C4-2B (cell line): ENCODE results near the gene FTCDNL1.

Experiments
- H3K27ac ChIP-seq: fragments of 450-650 bp; 2 replicates; pipeline ENCODE4 v1.5.1; 2017
- ZFX ChIP-seq: fragments of 450-650 bp; IDR thresholded peaks from 2 replicates; pipeline ENCODE4 v1.6.1; 2017
- TF ChIP-seq, protein P1 (sequence below): fragments of 450-650 bp; conservative IDR thresholded peaks from 2 replicates; pipeline ENCODE4 v1.5.1; 2017; ENCODE audit warnings: mild to moderate bottlenecking

The FTCDNL1 gene

DNA sequence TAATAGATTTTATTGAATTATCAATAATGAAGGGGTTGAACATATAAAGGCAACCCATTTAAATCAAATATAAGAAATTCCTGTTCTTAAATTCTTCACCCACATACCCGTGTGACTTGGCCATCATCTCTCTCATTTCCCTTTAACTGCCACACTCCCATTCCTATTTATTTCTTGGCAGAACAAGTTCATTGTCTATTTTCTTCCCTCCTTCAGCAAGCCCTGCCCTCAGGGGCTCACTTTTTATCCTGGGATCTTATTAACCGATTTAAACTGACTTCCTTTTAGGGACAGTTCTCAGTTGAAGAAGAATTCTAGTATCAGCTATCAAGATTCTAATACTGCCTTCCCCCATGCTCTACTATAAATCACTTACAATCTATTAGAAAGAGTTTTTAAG is 123.2 kb downstream of the FTCDNL1 start:
- no peak overlapping the region for H3K27ac ChIP-seq
- TF ChIP-seq, protein P1, sequence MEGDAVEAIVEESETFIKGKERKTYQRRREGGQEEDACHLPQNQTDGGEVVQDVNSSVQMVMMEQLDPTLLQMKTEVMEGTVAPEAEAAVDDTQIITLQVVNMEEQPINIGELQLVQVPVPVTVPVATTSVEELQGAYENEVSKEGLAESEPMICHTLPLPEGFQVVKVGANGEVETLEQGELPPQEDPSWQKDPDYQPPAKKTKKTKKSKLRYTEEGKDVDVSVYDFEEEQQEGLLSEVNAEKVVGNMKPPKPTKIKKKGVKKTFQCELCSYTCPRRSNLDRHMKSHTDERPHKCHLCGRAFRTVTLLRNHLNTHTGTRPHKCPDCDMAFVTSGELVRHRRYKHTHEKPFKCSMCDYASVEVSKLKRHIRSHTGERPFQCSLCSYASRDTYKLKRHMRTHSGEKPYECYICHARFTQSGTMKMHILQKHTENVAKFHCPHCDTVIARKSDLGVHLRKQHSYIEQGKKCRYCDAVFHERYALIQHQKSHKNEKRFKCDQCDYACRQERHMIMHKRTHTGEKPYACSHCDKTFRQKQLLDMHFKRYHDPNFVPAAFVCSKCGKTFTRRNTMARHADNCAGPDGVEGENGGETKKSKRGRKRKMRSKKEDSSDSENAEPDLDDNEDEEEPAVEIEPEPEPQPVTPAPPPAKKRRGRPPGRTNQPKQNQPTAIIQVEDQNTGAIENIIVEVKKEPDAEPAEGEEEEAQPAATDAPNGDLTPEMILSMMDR, result no peak
- no peak for TF ChIP-seq ZFX

DNA sequence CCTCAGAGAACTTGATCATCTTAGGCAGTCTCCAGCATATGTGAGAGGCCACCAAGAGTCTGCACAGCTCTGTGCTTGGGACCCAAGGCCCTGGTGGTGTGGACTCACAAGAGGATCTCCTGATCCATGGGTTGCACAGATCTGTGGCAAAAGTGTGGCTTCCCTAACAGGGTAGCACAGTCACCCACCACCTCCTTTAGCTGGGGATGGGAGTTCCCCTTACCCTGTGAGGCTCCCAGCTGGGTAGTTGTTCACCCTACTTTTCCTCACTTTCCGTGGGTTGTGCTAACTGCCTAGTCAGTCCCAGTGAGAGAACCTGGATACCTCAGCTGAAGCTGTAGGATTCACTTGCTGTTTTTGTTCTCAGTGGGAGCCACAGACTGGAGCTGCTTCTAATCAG is 123.7 kb downstream of the FTCDNL1 start:
- no peak overlapping the region for H3K27ac ChIP-seq
- TF ChIP-seq ZFX, result no peak
- TF ChIP-seq, protein P1, result no peak

DNA sequence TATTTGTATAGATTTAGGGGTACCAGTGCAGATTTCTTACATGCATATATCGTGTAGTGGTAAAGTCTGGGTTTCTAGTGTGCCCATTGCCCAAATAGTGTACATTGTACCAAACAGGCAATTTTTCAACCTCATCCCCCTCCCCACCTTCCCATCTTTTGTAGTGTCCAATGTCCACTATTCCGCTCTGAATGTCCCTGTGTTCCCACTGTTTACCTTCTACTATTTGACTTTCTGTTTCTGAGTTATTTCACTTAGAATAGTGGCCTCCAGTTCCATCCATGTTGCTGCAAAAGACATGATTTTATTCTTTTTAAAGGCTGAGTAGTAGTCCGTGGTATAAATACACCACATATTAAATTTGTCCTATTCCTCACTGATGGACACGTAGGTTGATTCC is 132.9 kb downstream of the FTCDNL1 start:
- no peak overlapping the region for H3K27ac ChIP-seq
- TF ChIP-seq ZFX, result no peak
- TF ChIP-seq, protein P1, result no peak

DNA sequence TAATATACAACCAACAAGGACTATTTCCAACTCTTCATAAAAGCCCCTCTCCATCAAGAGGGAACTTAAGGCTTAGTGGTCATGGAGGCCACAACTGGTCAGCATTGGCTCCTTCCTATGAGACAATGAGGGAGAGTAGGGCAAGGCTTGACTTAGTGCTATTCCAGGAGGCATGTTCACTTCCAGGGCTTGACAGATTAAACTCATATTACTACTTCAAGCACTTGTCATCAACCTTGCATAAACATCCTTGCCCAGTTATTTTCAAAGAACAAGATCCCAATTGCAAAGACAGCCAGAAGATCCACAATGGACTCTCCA is 133.4 kb downstream of the FTCDNL1 start:
- H3K27ac ChIP-seq, result no peak overlapping the region
- TF ChIP-seq ZFX, result no peak
- TF ChIP-seq, protein P1, result no peak

DNA sequence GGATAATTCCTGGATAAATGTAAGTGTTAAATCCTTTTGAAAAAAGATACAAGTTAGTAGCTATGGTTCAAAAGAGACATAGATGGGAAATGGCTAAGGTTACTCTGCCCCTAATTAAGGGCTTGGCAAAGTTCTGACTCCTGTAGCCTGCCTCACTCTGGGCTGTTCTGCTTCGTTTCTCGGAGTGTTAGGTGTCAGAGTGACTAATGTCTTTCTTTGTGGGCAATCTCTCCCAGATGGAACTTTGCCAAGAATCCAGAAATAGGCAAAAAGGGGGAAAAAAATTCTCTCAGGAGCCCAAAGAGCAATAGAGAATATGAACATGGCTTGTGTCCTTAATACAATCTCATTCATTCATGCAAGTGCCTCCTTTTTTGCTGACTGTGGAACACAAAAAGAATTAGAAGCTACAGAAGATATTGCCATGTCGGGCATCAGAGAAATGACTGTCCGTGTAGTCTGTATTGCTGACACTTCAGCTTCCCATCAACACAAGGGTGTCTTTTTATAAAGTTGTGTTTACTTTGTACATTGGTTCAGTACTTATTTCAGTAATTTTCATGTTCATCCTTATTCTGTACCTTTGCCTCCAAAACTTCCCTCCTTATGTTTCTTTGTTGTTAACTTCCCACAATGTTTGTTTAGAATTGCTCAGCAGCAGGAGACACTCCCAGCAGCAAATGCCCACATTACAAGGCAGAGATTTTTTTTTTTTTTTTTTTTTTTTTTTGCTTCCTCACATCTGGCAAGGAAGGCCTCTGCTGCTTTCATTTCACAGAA is 134.0 kb downstream of the FTCDNL1 start:
- no peak overlapping the region for H3K27ac ChIP-seq
- TF ChIP-seq ZFX, result no peak
- TF ChIP-seq, protein P1, result no peak

DNA sequence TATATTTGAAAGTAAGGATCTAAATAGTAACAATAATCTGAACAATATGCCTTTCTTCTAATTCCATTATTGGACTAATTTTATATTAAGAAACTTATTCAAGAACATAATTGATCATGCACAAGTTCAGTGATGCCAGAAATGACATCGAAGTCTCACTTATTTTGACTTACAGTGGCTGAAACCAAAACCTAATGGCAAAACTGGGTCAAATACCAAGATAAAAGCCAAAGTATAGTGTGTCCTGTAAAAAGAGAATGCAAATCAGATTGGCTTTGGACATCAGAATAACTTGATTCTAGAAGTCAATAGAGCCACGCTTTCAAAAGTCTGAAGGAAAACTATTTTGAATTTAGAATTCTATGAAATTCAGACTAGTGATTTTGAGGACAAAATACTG is 137.2 kb downstream of the FTCDNL1 start:
- TF ChIP-seq, protein P1, result no peak
- no peak overlapping the region for H3K27ac ChIP-seq

DNA sequence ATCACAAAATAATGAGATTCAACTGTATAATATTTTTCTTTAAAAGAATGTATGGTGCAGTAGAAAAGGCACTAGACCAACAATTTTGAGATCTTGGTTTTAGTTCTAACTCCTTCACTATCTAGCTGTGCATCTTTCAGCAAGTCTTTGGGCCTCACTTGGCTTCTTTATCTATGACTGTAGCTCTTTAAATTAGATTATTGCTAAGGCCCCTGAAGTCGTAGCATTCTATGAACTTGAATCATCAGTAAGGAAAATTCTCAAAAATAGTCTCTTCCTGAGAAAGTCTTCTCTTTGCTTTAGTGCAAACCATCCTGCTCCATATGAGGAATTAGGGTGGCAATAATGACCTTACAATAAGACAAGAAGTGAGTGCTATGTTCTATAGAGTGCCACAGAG is 140.4 kb downstream of the FTCDNL1 start:
- no peak for TF ChIP-seq ZFX
- H3K27ac ChIP-seq, result no peak overlapping the region
